OCI-LY1 (cell line): ENCODE results near the gene STK16.

ENCODE experiments used
- EZH2 ChIP-seq: fragments of 200-600 bp; sonication (generic), shearing (Covaris generic); IDR thresholded peaks from 2 replicates; pipeline ENCODE4 v1.8.0; 2017; ENCODE audit warnings: borderline replicate concordance, mixed run types, mild to moderate bottlenecking, antibody characterized with exemption, low read length, moderate library complexity, mixed read lengths
- TF ChIP-seq, protein P1 (sequence below): fragments of 200-600 bp; sonication (generic), shearing (Covaris generic); IDR thresholded peaks from 2 replicates; pipeline ENCODE4 v1.5.1; 2017; ENCODE audit warnings: mild to moderate bottlenecking, antibody characterized with exemption, low read length, moderate library complexity, mixed read lengths

DNA sequence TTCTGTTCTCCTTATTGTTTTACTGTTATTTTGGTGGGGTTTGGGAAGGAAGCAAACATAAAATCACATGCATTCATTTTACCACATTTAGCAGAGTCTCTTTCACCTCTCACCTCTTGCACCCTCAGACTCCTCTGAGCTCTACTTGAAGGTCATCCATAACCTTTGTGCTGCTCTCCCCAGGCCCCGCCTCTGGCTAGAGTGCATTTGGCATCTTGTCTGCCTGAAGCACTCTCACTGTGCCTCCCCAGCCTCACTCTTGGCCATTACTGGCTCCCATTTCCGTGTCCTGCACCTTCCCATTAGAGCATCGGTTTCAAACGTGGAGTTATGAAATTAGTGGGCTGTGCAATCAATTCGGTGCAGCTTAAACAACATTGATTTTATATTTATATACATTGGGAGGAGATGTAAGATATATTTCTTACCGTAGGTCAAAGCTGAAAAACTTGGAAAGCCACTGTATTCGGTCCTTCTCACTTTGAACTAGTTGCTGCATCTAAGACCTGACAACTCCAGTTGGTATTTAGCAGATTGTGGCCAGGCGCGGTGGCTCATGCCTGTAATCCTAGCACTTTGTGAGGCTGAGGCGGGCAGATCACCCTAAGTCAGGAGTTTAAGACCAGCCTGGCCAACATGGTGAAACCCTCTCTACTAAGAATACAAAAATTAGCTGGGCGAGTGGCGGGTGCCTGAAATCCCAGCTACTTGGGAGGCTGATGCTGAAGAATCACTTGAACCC is 45.6 kb upstream of the STK16 start:
- TF ChIP-seq, protein P1, sequence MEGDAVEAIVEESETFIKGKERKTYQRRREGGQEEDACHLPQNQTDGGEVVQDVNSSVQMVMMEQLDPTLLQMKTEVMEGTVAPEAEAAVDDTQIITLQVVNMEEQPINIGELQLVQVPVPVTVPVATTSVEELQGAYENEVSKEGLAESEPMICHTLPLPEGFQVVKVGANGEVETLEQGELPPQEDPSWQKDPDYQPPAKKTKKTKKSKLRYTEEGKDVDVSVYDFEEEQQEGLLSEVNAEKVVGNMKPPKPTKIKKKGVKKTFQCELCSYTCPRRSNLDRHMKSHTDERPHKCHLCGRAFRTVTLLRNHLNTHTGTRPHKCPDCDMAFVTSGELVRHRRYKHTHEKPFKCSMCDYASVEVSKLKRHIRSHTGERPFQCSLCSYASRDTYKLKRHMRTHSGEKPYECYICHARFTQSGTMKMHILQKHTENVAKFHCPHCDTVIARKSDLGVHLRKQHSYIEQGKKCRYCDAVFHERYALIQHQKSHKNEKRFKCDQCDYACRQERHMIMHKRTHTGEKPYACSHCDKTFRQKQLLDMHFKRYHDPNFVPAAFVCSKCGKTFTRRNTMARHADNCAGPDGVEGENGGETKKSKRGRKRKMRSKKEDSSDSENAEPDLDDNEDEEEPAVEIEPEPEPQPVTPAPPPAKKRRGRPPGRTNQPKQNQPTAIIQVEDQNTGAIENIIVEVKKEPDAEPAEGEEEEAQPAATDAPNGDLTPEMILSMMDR: no peak
- TF ChIP-seq EZH2: no peak
